ENCODE results near the gene ESPL1. TPM values are rescaled to one million over a fixed set of nuclear protein-coding genes. Genes with fewer than 3 reads are reported as not detected.
A peak's percentile ranks its signal among the peaks of the same experiment; 100 is the strongest.

The ESPL1 gene
- total RNA-seq, 1 experiment from 2014 or later: 61.4 TPM

DNA sequence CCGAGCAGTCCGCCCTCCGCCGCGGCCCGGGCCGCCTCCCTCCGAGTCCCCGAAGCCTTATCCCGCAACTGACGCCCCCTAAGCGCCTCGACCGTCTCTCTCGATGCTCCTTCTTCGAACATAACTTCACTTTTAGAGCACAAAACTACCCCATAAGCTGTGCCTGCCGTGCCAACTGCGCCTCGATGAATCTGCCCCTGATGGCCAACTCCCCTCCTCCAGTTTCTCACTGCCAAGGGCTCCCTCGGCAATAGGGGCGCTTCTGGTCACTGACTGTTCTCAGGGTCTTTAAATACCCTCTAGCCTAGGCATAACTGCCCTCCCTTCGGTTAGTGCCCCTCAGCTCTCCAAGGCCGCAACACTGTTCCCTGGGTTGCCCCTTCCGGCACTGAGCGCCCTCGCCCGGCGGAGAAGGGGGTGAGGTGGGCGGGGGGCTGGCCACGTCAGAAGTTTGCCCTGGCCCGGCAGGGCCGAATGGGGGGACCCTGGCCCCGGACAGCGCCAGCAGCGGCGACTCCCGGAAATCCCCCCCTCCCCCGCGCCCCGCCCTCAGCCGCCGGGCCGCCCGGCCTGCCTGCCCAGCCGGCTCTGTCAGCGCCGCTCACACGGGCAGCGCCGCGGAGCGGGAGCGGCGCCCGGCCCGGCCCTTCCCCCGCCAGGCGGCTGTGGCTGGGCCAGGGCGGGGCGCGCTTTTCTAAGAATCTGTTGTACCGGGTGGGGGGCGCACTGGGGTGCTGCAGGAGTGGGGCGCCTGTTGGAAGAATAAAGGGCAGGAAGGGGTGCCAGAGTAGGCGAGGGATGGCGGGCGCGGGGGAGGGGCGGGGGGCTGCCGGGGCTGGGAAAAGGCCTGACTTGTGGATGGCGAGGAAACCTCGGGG is 46.7 kb upstream of the ESPL1 start (continued):
- no peak for TF ChIP-seq ZNF671 (CRISPR knock-in tag; IDR thresholded peaks at IDR 0.05)
- TF ChIP-seq GRHL2 (CRISPR knock-in tag; IDR thresholded peaks at IDR 0.05; ENCODE audit: insufficient replicate concordance, severe bottlenecking): no peak
- TF ChIP-seq, protein P1, sequence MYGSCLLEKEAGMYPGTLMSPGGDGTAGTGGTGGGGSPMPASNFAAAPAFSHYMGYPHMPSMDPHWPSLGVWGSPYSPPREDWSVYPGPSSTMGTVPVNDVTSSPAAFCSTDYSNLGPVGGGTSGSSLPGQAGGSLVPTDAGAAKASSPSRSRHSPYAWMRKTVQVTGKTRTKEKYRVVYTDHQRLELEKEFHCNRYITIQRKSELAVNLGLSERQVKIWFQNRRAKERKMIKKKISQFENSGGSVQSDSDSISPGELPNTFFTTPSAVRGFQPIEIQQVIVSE (CRISPR knock-in tag; IDR thresholded peaks at IDR 0.05; ENCODE audit: borderline replicate concordance): no peak
- TF ChIP-seq, protein P2, sequence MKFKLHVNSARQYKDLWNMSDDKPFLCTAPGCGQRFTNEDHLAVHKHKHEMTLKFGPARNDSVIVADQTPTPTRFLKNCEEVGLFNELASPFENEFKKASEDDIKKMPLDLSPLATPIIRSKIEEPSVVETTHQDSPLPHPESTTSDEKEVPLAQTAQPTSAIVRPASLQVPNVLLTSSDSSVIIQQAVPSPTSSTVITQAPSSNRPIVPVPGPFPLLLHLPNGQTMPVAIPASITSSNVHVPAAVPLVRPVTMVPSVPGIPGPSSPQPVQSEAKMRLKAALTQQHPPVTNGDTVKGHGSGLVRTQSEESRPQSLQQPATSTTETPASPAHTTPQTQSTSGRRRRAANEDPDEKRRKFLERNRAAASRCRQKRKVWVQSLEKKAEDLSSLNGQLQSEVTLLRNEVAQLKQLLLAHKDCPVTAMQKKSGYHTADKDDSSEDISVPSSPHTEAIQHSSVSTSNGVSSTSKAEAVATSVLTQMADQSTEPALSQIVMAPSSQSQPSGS (CRISPR knock-in tag; IDR thresholded peaks at IDR 0.05; ENCODE audit: borderline replicate concordance, low read depth): no peak
- no peak for TF ChIP-seq HMGA2 (CRISPR knock-in tag; IDR thresholded peaks at IDR 0.05)
- TF ChIP-seq, protein P3, sequence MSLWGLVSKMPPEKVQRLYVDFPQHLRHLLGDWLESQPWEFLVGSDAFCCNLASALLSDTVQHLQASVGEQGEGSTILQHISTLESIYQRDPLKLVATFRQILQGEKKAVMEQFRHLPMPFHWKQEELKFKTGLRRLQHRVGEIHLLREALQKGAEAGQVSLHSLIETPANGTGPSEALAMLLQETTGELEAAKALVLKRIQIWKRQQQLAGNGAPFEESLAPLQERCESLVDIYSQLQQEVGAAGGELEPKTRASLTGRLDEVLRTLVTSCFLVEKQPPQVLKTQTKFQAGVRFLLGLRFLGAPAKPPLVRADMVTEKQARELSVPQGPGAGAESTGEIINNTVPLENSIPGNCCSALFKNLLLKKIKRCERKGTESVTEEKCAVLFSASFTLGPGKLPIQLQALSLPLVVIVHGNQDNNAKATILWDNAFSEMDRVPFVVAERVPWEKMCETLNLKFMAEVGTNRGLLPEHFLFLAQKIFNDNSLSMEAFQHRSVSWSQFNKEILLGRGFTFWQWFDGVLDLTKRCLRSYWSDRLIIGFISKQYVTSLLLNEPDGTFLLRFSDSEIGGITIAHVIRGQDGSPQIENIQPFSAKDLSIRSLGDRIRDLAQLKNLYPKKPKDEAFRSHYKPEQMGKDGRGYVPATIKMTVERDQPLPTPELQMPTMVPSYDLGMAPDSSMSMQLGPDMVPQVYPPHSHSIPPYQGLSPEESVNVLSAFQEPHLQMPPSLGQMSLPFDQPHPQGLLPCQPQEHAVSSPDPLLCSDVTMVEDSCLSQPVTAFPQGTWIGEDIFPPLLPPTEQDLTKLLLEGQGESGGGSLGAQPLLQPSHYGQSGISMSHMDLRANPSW (CRISPR knock-in tag; conservative IDR thresholded peaks at IDR 0.05; ENCODE audit: low read depth): no peak
- TF ChIP-seq NFYB (CRISPR knock-in tag; conservative IDR thresholded peaks at IDR 0.05; ENCODE audit: low read depth): no peak
- no peak for TF ChIP-seq MXD4 (CRISPR knock-in tag; IDR thresholded peaks at IDR 0.05; ENCODE audit: borderline replicate concordance)
- TF ChIP-seq SP1 (CRISPR knock-in tag; conservative IDR thresholded peaks at IDR 0.05): peak; percentile 46; the same call in 1 of the 2 replicates
- TF ChIP-seq, protein P4, sequence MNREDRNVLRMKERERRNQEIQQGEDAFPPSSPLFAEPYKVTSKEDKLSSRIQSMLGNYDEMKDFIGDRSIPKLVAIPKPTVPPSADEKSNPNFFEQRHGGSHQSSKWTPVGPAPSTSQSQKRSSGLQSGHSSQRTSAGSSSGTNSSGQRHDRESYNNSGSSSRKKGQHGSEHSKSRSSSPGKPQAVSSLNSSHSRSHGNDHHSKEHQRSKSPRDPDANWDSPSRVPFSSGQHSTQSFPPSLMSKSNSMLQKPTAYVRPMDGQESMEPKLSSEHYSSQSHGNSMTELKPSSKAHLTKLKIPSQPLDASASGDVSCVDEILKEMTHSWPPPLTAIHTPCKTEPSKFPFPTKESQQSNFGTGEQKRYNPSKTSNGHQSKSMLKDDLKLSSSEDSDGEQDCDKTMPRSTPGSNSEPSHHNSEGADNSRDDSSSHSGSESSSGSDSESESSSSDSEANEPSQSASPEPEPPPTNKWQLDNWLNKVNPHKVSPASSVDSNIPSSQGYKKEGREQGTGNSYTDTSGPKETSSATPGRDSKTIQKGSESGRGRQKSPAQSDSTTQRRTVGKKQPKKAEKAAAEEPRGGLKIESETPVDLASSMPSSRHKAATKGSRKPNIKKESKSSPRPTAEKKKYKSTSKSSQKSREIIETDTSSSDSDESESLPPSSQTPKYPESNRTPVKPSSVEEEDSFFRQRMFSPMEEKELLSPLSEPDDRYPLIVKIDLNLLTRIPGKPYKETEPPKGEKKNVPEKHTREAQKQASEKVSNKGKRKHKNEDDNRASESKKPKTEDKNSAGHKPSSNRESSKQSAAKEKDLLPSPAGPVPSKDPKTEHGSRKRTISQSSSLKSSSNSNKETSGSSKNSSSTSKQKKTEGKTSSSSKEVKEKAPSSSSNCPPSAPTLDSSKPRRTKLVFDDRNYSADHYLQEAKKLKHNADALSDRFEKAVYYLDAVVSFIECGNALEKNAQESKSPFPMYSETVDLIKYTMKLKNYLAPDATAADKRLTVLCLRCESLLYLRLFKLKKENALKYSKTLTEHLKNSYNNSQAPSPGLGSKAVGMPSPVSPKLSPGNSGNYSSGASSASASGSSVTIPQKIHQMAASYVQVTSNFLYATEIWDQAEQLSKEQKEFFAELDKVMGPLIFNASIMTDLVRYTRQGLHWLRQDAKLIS (CRISPR knock-in tag; IDR thresholded peaks at IDR 0.05; ENCODE audit: borderline replicate concordance): no peak
- no peak for TF ChIP-seq NR1H2 (CRISPR knock-in tag; IDR thresholded peaks at IDR 0.05)

DNA sequence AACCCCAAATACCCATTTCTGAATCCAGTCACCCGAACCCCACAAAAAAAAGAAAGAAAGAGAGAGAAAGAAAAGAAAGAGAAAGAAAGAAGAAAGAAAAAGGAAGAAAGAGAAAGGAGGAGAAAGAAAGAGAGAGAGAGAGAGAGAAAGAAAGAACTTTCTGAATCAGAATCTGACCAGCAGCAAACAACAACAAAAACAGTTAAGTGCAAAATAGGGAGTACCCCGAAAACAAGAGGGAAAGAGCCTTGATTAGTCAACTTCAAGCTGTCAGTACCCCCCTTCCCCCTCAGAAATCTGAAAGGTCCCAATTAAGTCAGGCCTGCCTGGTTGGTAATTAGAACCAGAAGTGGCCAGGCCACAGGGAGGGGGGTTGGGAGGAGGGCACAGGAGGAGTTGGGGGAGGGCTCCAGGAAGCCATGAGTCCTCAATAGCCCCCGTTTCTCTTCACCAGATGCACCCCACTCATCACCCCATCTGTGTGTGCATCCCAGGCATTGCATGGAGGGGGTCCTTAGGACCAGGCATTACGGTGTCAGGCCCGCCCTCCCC is 45.9 kb upstream of the ESPL1 start:
- ChIA-PET CTCF (interaction anchor here (0.7 to 4.8 kb wide), 4 partner anchors 9 to 123 kb away, joined by 3 to 58 read pairs (median 26); a partner anchor contains a TSS), POLR2A (interaction anchor here (2.4 kb wide), 1 partner anchor 12 kb away, joined by 7 read pairs; no protein-coding TSS in a partner anchor)
- ATAC-seq (no peak), DNase-seq (ENCODE audit: low spot score) (no peak)
- Mint-ChIP-seq H3K27ac (peak overlapping the region; percentile 95), H3K9me3 (no peaks in the 10 kb centered on the region), H3K27me3 (ENCODE audit: low read depth) (peaks cover 7% of the 10 kb centered on the region; the same call in 1 of the 2 replicates), H3K36me3 (peaks cover 5% of the 10 kb centered on the region), H3K4me1 (peaks cover 70% of the 10 kb centered on the region), H3K4me3 (peak overlapping the region; percentile 77)
- TF ChIP-seq TEAD4 (CRISPR knock-in tag; IDR thresholded peaks at IDR 0.05) (no peak), NR1H2 (CRISPR knock-in tag; IDR thresholded peaks at IDR 0.05) (no peak)
- TF ChIP-seq, protein P5, sequence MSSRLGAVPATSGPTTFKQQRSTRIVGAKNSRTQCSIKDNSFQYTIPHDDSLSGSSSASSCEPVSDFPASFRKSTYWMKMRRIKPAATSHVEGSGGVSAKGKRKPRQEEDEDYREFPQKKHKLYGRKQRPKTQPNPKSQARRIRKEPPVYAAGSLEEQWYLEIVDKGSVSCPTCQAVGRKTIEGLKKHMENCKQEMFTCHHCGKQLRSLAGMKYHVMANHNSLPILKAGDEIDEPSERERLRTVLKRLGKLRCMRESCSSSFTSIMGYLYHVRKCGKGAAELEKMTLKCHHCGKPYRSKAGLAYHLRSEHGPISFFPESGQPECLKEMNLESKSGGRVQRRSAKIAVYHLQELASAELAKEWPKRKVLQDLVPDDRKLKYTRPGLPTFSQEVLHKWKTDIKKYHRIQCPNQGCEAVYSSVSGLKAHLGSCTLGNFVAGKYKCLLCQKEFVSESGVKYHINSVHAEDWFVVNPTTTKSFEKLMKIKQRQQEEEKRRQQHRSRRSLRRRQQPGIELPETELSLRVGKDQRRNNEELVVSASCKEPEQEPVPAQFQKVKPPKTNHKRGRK (CRISPR knock-in tag; IDR thresholded peaks at IDR 0.05; ENCODE audit: borderline replicate concordance): 0 out of 2 replicates have a peak, but pooled peaks have one; percentile 69

All from WTC11 (cell line).